KBM-7 (cell line): Measurements from ENCODE around the gene ORC3.
"Not testable (repeated sequence)": the region's sequence is repeated elsewhere in the genome, so short reads cannot be mapped to it uniquely, and the experiment has no call there.

Experiments
- DNase-seq: peaks from one replicate; pipeline ENCODE4 v3.0.0-alpha.2; 2015
- in situ Hi-C: fragments of 300-500 bp; cut with MboI; formaldehyde crosslinking; loops from 2 replicates; pipeline ENCODE4 v1.14.3; 2020; ENCODE audit warnings: low sequenced_read_pairs, low pct_unique_long_range_greater_than_20kb, mixed read lengths

ORC3 gene

DNA sequence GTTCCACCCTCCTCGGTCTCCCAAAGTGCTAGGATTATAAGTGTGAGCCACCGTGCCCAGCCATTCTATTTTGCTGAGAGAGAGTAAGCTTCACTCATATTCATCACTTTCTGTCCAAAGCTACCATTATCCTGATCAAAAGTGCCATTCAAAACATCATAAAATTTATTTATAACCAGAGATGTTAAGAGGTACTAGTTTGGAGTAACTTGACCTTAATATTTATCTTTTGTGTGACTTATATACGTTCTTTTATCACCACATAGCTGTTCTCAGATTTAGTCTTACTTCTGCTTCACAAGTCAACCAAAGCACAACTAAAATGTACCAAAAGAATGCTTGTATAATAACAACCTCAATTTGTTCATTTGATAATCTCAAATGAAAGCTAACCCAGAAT lies 94.0 kb downstream of the ORC3 start:
- in situ Hi-C loops, result no loop called here
- no peak for DNase-seq

DNA sequence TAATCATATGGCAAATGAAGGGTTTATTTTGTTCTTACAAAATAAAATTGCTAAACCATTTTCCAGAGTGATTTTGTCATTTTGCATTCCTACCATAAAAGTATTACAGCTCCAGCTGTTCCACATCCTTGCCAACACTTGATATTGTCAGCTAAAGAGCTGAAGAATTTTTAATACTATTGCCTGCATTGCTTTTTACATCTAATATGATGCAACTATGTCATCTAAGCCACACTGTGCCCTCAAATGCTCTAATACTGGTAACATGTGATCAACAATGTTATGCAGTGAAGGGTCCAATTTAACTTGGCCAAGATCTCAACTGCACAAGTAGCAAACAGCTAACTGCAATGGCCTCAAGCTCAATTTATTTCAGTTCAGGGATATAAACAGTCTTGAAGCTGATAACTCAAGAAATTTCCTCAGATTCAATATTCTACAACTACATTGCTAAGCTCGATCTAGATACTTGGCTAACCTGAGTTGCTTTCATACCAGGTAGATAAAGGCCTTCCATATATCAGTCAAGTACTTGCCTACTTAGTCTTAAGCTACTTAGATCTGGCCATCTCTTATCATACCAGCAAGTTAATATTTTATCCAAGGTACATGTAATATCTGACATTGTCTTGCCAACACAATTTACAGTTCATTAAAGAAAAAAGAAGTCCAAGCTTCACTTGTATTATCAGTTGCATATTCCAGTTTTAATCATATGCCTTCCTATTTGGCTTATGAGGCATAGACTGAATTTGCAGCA lies 95.1 kb downstream of the ORC3 start:
- in situ Hi-C loops, result no loop called here
- DNase-seq, result no peak

DNA sequence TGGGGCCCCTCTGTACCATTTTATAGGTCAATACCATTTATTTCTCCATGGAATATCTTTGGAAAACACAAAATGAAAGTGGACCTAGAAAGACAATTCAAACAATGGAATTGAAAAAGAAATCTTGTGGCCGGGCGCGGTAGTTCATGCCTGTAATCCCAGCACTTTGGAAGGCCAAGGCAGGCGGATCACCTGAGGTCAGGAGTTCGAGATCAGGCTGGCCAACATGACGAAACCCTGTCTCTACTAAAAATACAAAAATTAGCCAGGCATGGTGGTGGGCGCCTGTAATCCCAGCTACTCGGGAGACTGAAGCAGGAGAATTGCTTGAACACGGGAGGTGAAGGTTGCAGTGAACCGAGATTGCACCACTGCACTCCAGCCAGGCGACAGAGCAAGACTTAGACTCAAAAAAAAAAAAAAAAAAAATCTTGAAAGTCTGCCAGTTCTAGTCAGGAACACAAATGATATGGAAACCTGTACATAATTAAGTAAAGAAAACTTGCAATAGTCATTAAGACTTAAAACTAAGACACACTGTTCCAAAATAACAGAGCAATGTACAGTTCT lies 96.8 kb downstream of the ORC3 start:
- DNase-seq, in situ Hi-C loops: not testable (repeated sequence)

DNA sequence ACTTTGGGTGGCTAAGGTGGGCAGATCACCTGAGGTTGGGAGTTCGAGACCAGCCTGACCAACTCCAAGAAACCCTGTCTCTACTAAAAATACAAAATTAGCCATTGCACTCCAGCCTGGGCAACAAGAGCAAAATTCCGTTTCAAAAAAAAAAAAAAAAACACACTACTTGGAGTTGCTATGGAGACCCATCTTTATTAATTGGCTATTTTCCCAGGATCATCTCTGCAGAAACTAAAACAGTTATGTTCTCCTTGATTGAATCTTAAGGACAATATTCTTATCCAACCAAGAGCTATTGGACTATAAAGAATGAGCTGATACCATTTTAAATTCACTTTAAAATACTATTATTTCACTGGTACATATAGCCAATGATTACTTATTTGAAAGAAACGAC lies 97.4 kb downstream of the ORC3 start:
- in situ Hi-C loops, result no loop called here
- no peak for DNase-seq

DNA sequence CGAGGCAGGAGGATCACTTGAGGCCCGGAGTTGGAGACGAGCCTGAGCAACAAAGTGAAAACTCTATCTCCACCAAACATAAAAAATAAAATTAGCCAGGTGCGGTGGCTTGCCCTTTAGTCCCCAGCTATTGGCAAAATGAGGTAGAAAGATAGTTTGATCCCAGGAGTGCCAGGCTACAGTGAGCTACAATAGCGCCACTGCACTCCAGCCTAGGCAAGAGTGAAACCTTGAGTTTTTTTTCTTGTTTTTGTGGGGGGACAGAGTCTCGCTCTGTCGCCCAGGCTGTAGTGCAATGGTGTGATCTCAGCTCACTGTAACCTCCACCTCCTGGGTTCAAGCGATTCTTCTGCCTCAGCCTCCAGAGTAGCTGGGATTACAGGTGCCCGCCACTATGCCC lies 98.0 kb downstream of the ORC3 start:
- DNase-seq, in situ Hi-C loops: not testable (repeated sequence)

DNA sequence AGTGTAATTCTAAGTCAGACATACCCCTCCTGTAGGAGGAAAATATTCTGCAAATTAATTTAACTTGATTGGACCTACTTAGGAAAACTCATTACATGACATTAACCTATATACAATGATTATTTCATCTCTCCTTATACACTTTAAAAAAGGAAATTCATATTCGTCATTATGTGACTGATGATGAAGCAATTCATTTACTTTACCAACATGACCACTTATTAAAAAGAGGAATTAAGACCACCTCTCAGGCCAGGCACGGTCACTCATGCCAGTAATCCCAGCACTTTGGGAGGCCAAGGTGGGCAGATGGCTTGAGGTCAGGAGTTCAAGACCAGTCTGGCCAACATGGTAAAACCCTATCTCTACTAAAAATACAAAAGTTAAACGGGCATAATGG lies 100.5 kb downstream of the ORC3 start:
- in situ Hi-C loops, result no loop called here
- DNase-seq, result no peak

DNA sequence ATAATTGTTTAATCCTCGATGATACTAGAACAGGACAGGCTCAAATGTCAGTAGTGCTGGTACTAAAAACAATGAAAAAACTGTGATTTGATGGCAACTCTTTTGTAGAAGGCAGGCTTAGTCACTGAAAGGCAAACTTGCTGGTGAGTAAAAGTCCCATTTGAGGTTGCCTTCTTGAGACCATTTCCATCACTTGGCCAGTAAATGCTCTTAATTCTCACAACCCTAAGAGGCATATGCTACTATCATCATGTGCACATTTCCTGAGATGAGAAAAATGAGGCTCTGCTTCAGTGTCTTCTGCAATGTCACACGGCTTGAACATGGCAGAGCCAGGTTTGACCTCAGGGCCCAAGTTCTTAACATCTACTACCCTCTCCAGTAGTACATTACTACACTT lies 102.2 kb downstream of the ORC3 start:
- DNase-seq, result no peak
- in situ Hi-C loops, result no loop called here

DNA sequence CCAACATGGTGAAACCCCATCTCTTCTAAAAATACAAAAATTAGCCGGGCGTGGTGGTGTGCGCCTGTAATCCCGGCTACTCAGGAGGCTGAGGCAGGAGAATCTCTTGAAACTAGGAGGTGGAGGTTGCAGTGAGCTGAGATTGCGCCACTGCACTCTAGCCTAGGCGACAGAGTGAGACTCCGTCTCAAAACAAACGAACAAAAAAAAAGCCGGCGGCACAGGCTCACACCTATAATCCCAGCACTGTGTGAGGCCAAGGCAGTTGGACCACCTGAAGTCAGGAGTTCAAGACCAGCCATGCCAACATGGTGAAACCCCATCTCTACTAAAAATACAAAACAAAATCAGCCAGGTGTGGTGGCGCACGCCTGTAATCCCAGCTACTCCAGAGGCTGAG lies 106.9 kb downstream of the ORC3 start:
- in situ Hi-C loops, DNase-seq: not testable (repeated sequence)

DNA sequence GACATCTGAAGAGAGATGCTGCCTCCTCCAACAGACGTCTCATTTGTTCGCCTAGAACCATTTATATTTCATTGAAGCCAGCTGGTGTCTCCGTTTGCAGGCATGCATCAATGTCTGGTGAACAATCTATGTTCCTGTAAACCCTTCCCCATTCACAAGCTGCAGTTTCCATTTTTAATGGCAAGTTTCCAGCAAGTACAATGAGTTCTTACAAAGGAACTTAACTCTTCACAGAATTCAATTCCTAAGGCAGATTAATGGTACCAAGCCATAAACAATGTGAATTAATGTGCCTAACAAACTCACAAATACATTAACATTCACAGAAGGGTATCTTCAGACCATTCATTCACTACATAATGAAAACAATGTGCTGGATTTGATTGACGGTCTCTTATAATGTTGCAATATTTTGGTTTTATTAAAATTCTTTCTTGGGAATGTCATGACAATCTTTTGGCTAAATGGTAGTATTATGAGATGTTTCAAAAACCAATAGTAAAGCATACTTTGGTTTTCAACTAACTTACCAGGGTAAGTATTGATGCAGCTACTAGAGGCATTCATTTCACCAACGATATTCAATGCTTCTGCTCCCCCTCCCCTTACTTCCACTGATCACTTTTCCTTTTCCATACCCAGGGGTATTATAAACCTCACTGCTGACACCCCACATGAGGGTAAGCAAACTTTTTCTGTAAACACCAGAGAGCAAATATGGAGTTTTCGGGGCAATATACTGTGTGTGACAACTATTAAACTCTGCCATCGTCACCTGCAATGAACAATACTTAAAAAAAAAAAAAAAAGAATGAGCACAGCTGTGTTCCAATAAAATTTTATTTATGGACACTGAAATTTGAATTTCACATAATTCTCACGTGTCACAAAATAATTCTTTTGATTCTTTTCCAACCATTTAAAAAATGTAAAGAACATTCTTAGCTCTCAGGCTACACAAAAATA lies 107.9 kb downstream of the ORC3 start:
- peak; percentile 41 for DNase-seq
- in situ Hi-C loops, result no loop called here

DNA sequence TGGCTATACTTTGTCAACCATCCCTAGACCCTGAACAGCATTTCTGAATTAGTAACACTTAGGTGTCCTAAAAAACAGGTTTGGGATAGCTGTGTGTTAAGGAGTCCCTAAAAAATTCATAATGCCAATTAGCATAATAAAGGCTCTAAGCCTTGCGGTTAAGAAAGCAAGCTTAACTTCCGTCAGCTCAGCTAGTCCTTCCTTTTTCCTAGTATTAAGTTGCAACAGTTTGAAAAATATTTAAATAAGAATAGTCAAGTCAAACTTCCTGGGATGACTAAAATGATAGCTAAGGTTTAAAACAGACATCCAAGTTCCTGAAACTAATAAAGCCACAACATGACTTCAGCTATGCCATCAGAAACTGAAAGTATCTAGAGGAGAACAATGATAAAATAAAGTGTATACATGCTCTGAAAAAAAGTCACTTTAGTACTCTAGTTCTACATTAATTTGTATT lies 108.6 kb downstream of the ORC3 start:
- in situ Hi-C loops, result no loop called here

DNA sequence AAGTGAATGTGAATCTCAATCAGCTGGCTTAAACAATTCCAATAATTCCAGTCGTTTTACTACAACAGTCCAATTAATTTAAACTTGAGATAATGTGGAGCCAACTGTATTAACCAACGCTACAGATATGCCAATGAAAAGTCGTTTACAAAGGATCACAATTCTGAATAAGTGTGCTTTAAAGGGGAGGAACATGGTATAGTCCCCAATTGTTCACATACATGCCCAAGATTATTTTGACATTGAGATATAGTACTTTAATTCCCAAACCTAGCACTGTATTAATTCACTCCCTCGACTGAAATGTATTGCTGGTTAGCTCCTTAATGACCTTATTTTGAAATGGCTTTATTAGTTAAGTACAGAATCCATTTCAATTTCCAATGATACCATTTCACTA lies 109.6 kb downstream of the ORC3 start:
- in situ Hi-C loops, result no loop called here

More for the DNA sequence above, 108.6 kb downstream of the ORC3 start:
- peak; percentile 40 for DNase-seq

DNA sequence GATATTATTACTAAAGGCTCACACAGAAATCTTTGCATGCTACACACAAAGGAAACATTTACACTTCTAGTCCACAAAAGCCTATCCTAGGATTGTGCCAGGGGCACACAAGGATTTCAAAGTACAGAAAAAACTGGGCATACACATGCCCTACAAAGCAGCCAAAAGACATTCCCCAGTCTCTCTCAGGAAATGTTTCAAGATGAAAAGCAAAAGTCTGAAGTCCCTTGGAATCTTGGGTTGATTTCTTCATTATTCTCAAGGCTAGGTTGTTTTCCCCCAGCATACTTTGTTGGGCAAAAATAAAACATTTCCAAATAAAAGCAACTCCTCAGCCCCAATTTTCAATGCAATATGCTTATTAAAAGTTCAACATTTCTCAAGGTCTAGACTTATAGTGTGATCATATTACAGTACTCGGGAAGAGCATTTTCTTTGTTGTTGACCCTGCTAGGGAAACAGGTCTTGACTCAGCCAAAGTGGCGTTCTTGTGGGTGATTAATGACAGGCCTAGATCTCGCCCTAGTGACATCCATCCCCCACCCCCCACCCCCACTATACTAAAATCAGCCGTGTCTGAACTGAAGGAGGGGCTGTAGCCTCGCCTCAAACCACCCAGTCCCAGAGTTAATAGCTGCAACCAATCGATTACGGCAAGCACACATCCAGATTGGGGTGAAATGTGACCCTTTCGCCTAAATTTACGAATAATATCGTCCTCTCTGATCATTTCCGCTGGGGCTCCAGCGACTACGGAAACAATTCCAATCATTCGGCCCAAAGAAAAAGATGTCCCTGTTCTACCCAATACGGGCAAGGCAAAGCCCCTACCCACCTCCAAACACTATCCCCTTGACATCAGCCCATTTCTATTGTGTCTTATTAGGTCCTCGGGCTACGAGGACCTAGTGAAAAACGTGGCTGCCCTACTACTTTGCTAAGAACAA lies 110.7 kb downstream of the ORC3 start:
- peak; percentile 66 for DNase-seq
- in situ Hi-C loops, result no loop called here

More for the DNA sequence above, 109.6 kb downstream of the ORC3 start:
- no peak for DNase-seq

DNA sequence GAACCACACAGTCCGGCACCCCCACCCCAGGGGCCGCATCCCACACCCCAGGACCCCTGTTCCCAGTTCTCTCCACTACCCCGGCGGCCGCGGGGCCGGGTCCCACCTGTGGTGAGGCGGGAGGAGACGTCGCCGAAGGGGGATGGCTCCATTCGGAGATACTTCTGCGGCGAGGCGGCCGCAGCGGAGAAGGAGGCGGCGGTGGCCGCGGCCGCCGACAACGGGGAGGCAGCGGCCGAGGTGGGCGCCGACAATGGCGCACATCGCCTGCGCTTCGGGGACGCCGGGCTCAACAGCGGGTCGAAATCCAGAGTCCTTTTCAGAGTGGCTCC lies 111.4 kb downstream of the ORC3 start:
- in situ Hi-C loops, result no loop called here
- no peak for DNase-seq

DNA sequence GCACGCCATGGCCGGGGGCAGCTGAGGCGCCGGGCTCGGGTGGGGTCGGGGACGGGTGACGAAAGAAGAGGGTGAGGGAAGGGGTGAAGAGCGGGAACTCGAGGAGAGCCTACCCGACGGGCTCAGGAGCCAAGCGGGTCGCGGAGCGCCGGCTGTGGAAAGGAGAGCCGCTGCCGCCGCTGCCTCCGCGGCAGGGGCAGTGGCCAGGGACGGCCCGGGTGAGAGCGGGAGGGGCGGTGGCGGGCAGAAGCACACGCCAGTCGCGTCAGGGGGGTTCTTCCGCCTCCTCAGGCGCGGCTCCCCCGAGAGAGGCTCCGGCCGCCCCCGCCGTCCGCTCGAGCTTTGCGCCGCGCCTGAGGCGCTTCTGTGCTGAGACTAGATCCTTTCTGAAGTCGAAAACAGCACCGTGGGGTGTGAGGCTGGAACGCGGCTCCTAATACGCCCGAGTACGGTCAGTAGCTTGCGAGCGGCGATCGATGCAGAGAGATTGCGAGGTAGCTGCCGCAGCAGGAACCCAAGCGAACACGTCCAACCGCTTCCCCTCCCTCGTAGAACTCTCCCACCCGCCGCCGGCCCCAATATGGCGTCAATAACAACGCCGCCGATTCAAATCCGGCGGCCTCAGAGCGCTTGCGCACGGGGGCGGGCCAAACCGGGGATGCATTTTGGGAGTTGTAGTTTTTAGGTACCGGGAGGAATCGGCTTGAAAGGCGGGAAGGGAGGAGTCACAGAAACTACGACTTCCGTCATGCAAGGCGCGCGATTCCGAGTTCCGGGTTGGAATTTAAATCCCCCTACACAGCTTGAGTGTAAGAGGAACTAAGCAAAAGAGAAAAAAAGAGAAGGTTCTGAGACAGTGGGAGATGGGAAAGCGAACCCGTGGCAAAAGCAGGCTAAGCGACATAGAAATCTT lies 112.0 kb downstream of the ORC3 start, which contains the start of gene AKIRIN2:
TSS of gene AKIRIN2 (minus strand) at position 558 of the 913 bp plus-strand sequence. CDS start at position 9, 549 bp downstream.
- peak; percentile 100 for DNase-seq
- in situ Hi-C loops, result no loop called here

DNA sequence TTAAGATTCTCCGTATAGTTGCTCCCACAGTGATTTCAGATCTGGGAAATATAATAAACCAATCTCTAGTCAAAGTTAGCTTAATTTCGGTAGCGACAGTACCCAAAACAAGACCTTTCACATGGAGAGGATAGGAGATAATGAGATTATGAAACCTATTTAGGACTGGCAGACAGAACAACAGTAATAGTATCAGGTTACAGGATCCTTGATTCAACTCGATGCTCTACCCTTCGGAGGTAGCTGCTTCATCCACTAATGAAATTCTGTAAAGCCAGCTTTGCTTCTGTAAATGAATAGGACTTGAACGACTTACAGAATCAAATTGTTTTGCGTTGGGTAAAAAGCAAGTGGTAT lies 112.6 kb downstream of the ORC3 start:
- no peak for DNase-seq
- in situ Hi-C loops, result no loop called here

DNA sequence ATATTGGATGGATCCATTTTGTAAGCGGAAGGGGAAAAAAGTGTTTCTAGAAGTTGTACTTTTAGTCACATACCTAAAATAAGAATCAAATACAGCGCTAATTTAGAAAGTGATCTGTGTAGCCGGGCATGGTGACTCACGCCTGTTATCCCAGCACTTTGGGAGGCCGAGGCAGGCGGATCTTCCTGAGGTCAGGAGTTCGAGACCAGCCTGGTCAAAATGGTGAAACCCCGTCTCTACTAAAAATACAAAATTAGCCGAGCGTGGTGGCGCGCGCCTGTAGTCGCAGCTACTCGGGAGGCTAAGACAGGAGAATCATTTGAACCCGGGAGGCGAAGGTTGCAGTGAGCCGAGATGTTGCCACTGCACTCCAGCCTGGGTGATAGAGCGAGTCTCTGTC lies 113.1 kb downstream of the ORC3 start:
- in situ Hi-C loops, DNase-seq: not testable (repeated sequence)

DNA sequence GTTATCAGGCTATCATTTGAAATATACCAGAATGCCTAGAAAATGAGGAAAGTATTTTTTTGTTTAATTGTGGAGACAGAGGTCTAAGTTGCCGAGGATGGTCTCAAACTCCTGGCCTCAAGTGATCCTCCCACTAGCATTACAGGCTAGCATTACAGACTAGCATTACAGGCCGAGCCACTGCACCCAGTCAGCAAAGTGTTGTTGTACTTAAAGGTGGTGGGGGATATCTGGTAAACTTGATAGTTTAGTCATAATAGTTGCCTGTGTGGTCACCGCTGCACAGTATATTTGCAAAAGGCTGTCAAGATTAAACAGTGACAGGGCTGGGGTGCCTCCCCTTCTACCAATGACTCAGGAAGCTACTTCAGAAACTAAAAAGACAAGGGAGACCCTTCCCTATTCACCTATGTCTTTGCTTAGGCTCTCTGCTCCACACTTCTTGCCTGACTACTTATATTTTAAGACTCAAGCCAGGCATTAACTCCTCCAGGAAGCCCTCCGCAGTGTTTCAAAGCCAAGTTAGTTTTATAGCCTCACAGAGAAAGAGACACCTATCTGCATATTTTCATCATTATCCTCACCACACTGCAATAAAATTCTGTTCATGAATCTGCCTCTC lies 115.2 kb downstream of the ORC3 start:
- in situ Hi-C loops, result no loop called here
- no peak for DNase-seq
